Measurements from ENCODE around the gene KITLG.
"Not testable (repeated sequence)": the region's sequence is repeated elsewhere in the genome, so short reads cannot be mapped to it uniquely, and the experiment has no call there.

Gene KITLG

GRCh38 chr12:88496891-88497371 is 83.3 kb downstream of the KITLG start:
- in situ Hi-C loops (cut with MboI; ENCODE audit: low sequenced_read_pairs), result no loop called here

- in situ Hi-C loops (cut with MboI; ENCODE audit: low sequenced_read_pairs), result no loop called here
Measured at GRCh38 chr12:88496429-88496828, 83.8 kb downstream of the KITLG start.

GRCh38 chr12:88495031-88495430 is 85.2 kb downstream of the KITLG start:
- in situ Hi-C loops (cut with MboI; ENCODE audit: low sequenced_read_pairs), result no loop called here

- in situ Hi-C loops (cut with MboI; ENCODE audit: low sequenced_read_pairs), result no loop called here
Measured at GRCh38 chr12:88494520-88494919, 85.8 kb downstream of the KITLG start.

- in situ Hi-C loops (cut with MboI; ENCODE audit: low sequenced_read_pairs), result no loop called here
Measured at GRCh38 chr12:88493636-88494035, 86.6 kb downstream of the KITLG start.

GRCh38 chr12:88490425-88490824 is 89.8 kb downstream of the KITLG start:
- in situ Hi-C loops (cut with MboI; ENCODE audit: low sequenced_read_pairs), result no loop called here

- in situ Hi-C loops (cut with MboI; ENCODE audit: low sequenced_read_pairs), result no loop called here
Measured at GRCh38 chr12:88472775-88473174, 107.5 kb downstream of the KITLG start.

GRCh38 chr12:88472248-88472647 is 108.0 kb downstream of the KITLG start:
- in situ Hi-C loops (cut with MboI; ENCODE audit: low sequenced_read_pairs), result no loop called here

GRCh38 chr12:88471331-88472045 is 108.8 kb downstream of the KITLG start:
- in situ Hi-C loops (cut with MboI; ENCODE audit: low sequenced_read_pairs), result no loop called here

GRCh38 chr12:88469154-88469553 is 111.1 kb downstream of the KITLG start:
- in situ Hi-C loops (cut with MboI; ENCODE audit: low sequenced_read_pairs), result no loop called here

GRCh38 chr12:88468581-88468980 is 111.7 kb downstream of the KITLG start:
- in situ Hi-C loops (cut with MboI; ENCODE audit: low sequenced_read_pairs), result no loop called here

- in situ Hi-C loops (cut with MboI; ENCODE audit: low sequenced_read_pairs), result not testable (repeated sequence)
Measured at GRCh38 chr12:88466708-88467107, 113.6 kb downstream of the KITLG start.

GRCh38 chr12:88458327-88458726 is 121.9 kb downstream of the KITLG start:
- in situ Hi-C loops (cut with MboI; ENCODE audit: low sequenced_read_pairs), result no loop called here

- in situ Hi-C loops (cut with MboI; ENCODE audit: low sequenced_read_pairs), result no loop called here
Measured at GRCh38 chr12:88453323-88453722, 126.9 kb downstream of the KITLG start.

- in situ Hi-C loops (cut with MboI; ENCODE audit: low sequenced_read_pairs), result no loop called here
Measured at GRCh38 chr12:88451205-88451604, 129.1 kb downstream of the KITLG start.

- in situ Hi-C loops (cut with MboI; ENCODE audit: low sequenced_read_pairs), result no loop called here
Measured at GRCh38 chr12:88450136-88450535, 130.1 kb downstream of the KITLG start.

- in situ Hi-C loops (cut with MboI; ENCODE audit: low sequenced_read_pairs), result no loop called here
Measured at GRCh38 chr12:88448337-88448915, 131.8 kb downstream of the KITLG start.

GRCh38 chr12:88445705-88446394 is 134.4 kb downstream of the KITLG start:
- in situ Hi-C loops (cut with MboI; ENCODE audit: low sequenced_read_pairs), result no loop called here

- in situ Hi-C loops (cut with MboI; ENCODE audit: low sequenced_read_pairs), result no loop called here
Measured at GRCh38 chr12:88444481-88444880, 135.8 kb downstream of the KITLG start.
